ENCODE data around the gene SECISBP2L.

Gene SECISBP2L

DNA sequence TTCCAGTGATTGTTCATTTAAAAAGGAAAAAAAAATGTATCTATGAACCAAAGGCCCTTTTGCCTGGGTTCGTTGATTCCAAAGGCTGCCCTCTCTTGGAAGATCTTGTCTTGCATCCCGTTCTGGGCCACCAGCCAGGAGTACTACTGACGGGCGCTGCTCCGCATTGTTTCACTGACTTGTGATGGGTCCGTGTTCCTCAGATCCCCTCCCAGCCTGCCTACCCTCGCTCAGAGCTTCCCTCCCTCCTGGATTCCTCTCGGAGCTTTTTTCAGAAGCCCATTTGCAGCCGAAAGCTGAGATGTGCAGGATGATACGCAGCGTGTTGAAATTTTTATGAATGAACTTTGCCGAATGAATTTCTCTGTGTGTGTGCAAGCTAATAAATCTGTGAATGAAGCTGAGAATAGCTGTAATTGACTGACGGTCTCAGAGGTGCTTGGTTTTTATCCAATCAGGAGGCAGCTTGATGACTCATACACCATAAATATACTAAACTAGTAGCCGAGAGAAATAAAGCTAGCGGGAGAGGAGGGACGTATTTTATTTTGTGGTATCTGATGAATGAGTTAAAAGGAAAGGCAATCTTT, 82.6 kb downstream of the SECISBP2L start, which contains the start of gene SHC4:
TSS of gene SHC4 (minus strand) at position 396 of the 590 bp plus-strand sequence. CDS start 904 bp downstream, outside the sequence.
- peak; percentile 67 for DNase-seq

DNA sequence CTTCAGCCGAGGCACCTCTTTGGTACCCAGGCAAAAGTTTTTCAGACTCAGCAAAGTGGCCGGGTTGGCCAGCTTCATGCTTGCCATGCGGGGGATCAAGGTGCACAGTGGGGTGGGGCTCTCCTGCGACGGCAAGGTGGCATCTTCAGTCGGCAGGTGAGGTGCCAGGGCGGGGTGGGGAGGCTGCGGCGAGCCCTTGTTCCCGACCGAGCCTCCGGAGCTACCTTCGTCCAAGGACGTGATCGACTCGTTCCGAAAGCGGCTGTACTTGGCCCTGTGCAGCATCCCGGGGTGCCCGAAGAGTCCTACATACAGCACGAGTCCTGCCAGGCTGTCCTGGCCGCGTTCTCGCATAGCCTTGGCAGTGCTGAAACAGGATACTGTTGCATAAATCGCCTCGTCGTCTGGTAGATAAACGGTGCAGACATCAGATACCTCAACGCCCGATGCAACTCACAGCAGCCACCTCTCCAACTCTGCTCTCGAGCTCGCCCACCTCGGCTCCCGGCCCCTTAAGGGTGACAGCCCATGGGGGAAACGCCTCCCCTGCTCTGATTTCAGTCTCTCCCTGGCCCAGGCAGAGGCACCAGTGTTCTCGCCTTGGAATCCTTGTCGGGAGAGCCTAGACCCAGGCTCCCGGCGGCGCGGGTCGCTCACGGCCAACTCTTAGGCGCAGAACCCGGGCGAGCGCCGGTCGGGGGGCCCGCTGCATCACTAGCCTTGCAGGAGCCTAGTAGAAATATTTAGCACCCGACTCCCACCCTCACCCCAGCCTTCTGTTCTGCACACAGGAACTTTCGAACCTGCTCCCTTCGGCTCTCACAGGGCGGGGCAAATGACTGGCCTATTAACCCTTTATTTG, 83.4 kb downstream of the SECISBP2L start:
- peak; percentile 37 for DNase-seq

GRCh38 chr15:48955967-48956366, 90.3 kb downstream of the SECISBP2L start:
- no peak for DNase-seq

DNA sequence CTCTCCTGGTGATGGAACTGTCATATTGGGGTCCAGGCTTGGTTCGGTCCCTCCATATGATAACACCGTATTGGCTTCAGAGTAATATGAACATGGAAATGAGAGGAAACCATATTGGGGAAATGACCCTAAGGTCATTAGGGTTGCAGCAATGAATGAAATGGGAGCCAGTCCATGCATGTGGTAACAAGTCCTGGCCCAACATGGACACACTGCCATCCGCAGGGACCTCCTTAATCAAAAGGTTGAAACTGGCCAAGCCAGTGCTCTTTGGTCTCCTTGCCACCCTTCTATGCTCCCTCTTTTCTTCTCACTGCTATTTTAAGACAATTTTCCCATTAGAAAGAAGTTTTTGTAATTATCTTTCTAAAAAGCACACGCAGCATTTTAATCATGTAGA, 90.9 kb downstream of the SECISBP2L start:
- no peak for DNase-seq

DNA sequence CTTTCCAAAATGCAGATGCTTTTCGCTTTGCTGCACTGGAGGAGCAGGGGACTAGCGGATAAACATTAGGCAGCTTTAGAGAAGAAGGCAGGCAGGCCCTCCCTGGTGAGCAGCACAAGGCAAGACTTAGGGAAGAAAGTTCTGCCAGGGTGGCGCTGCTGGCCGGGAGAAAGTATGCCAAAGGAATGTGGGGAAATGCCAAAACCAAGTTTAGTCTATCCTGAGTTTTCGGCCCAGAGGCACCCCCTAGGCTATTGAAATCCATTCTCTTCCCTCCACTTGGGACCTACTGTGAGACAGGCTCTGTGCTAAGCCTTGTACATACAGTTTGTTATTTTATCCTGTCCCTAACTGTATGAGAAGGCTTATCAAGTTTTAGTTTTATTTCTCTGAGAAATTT, 91.7 kb downstream of the SECISBP2L start:
- DNase-seq = no peak

GRCh38 chr15:48946840-48947187, 99.4 kb downstream of the SECISBP2L start:
- no peak for DNase-seq

GRCh38 chr15:48946074-48946839, 100.0 kb downstream of the SECISBP2L start:
- DNase-seq = no peak

- DNase-seq = no peak
Measured at GRCh38 chr15:48945386-48945785, 100.9 kb downstream of the SECISBP2L start.

- DNase-seq = no peak
Measured at GRCh38 chr15:48941904-48942303, 104.3 kb downstream of the SECISBP2L start.

DNA sequence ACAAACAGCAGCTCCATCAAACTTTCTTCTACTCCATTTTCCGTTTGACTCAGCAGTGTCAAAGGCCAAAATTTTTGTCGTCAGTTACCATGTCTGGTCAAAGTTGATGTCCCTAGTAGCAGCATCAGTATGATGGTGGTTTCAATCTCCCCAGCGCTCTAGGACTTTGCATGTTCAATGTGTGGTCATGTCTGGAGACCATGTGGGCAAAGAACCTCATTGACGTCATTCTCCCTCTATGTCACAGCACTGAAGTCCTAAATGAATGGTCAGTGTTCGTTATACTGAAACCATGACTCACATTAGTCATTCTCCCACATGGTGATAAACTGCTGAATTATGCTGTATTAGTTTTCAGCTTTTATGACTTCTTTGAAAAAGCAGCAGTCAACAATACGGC, 105.7 kb downstream of the SECISBP2L start:
- no peak for DNase-seq

DNA sequence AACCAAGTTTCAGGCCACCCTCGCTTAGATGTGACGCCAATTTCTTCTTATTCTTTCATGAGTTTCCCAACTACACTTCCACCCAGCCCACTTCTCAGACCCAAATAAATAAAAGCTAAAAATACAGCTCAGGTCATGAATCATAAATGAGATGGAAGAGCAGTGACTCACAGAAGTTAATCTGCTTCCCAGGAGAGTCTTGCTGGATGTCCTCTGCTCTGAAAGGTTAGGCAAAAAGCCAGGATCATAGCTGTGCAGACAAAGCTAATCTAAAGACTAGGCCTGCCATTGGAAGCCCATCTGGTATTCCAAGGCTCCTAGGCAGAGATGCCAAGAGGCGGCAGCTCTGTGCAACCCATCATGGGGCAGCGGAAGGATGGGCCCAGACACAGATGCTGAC, 106.6 kb downstream of the SECISBP2L start:
- DNase-seq = no peak

Data from NCI-H526 treated with DMSO at 0.1 percent for 48 hours (cell line).